Trophoblast cell (in vitro differentiated cells and primary cell): ENCODE data around the gene CD200.

ENCODE experiments used
- DNase-seq, 2 donors: peaks; one replicate each; pipeline ENCODE4 v3.0.0-alpha.2; 2016
- H2AFZ ChIP-seq: 2 replicates; pipeline ENCODE4 v1.6.1; 2013; ENCODE audit warnings: low read length, moderate library complexity, mild to moderate bottlenecking; ENCODE audit not compliant: insufficient read depth, poor library complexity
- H2AK5ac ChIP-seq: 2 replicates; pipeline ENCODE4 v1.6.1; 2013; ENCODE audit warnings: mild to moderate bottlenecking, low read length
- H2BK120ac ChIP-seq: 2 replicates; pipeline ENCODE4 v1.6.1; 2013; ENCODE audit warnings: low read length, mild to moderate bottlenecking, moderate library complexity; ENCODE audit not compliant: insufficient read depth, poor library complexity
- H2BK12ac ChIP-seq: 2 replicates; pipeline ENCODE4 v1.6.1; 2013; ENCODE audit warnings: mild to moderate bottlenecking, low read length, moderate library complexity
- H2BK5ac ChIP-seq: 2 replicates; pipeline ENCODE4 v1.6.1; 2013; ENCODE audit warnings: low read length, low read depth, moderate library complexity, mild to moderate bottlenecking; ENCODE audit not compliant: poor library complexity
- H3K14ac ChIP-seq: 2 replicates; pipeline ENCODE4 v1.6.1; 2013; ENCODE audit warnings: mild to moderate bottlenecking, low read length
- H3K18ac ChIP-seq: 2 replicates; pipeline ENCODE4 v1.6.1; 2013; ENCODE audit warnings: mild to moderate bottlenecking, low read length
- H3K23ac ChIP-seq: 2 replicates; pipeline ENCODE4 v1.6.1; 2013; ENCODE audit warnings: low read length
- H3K27ac ChIP-seq: 2 replicates; pipeline ENCODE4 v1.5.1; 2013; ENCODE audit warnings: low read depth, mild to moderate bottlenecking, inconsistent platforms, low read length, moderate library complexity
- H3K27me3 ChIP-seq: 2 replicates; pipeline ENCODE4 v1.6.1; 2013; ENCODE audit warnings: inconsistent platforms, mild to moderate bottlenecking, low read length, moderate library complexity; ENCODE audit not compliant: insufficient read depth
- H3K36me3 ChIP-seq, 2 experiments: 1 replicate in 1 of 2; 2 replicates in 1 of 2; pipeline ENCODE4 v1.6.1; 2013; ENCODE audit warnings: low read length in 2 of 2, mild to moderate bottlenecking in 2 of 2, moderate library complexity in 1 of 2; ENCODE audit not compliant: insufficient read depth in 2 of 2, control insufficient read depth in 1 of 2
- H3K4ac ChIP-seq: 2 replicates; pipeline ENCODE4 v1.6.1; 2013; ENCODE audit warnings: low read depth, mild to moderate bottlenecking, low read length, moderate library complexity
- H3K4me1 ChIP-seq, 2 experiments: 1 replicate in 1 of 2; 2 replicates in 1 of 2; pipeline ENCODE4 v1.6.1; 2013; ENCODE audit warnings: low read length in 2 of 2, mild to moderate bottlenecking in 2 of 2, moderate library complexity in 1 of 2; ENCODE audit not compliant: insufficient read depth in 2 of 2, control insufficient read depth in 1 of 2
- H3K4me2 ChIP-seq: 2 replicates; pipeline ENCODE4 v1.6.1; 2013; ENCODE audit warnings: inconsistent platforms, mild to moderate bottlenecking, low read length, moderate library complexity
- H3K4me3 ChIP-seq: 2 replicates; pipeline ENCODE4 v1.5.1; 2013; ENCODE audit warnings: mild to moderate bottlenecking, low read depth, low read length, inconsistent platforms
- H3K79me1 ChIP-seq: one replicate; pipeline ENCODE4 v1.6.1; 2013; ENCODE audit warnings: low read length
- H3K79me2 ChIP-seq: 2 replicates; pipeline ENCODE4 v1.6.1; 2013; ENCODE audit warnings: low read length, mild to moderate bottlenecking; ENCODE audit not compliant: control insufficient read depth, insufficient read depth, poor library complexity
- H3K9ac ChIP-seq: 2 replicates; pipeline ENCODE4 v1.6.1; 2013; ENCODE audit warnings: mild to moderate bottlenecking, low read length
- H3K9me3 ChIP-seq: 2 replicates; pipeline ENCODE4 v1.6.1; 2013; ENCODE audit warnings: low read depth, mild to moderate bottlenecking, control low read depth, inconsistent platforms, low read length; ENCODE audit not compliant: insufficient read depth
- H4K12ac ChIP-seq: 2 replicates; pipeline ENCODE4 v1.6.1; 2013; ENCODE audit warnings: low read depth, mild to moderate bottlenecking, low read length, moderate library complexity
- H4K8ac ChIP-seq: 2 replicates; pipeline ENCODE4 v1.6.1; 2013; ENCODE audit warnings: low read depth, mild to moderate bottlenecking, low read length, moderate library complexity
- H4K91ac ChIP-seq: one replicate; pipeline ENCODE4 v1.6.1; 2013; ENCODE audit warnings: low read depth, mild to moderate bottlenecking, low read length, moderate library complexity
- WGBS: extraction: QIAGEN DNeasy Blood & Tissue Kit; methylation state at CpG from one replicate; pipeline ENCODE4 v1.1.7; 2013; ENCODE audit warnings: missing lambda C conversion rate; ENCODE audit not compliant: insufficient read length, insufficient coverage; ENCODE audit errors: extremely low coverage; 5-methylcytosine and 5-hydroxymethylcytosine counted together

The CD200 gene

DNA sequence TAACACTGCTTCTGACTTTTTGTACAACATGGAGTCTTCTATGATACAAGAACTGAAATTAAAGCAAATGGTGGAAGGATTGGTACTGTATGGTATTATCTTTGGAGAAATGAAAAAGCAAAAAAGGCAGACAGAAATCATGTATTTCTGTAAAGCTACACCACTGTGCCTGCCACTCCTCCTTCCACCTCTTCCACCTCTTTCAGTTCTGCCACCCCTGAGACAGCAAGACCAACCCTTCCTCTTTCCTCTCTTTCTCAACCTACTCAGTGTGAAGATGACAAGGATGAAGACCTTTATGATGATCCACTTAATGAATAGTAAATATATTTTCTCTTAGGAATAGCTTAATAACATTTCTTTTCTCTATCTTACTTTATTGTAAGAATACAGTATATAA lies 57.0 kb downstream of the CD200 start:
- peaks cover 13% of the 10 kb centered on the region for H3K79me1 ChIP-seq
- H2BK120ac ChIP-seq = no peak overlapping the region
- H2AK5ac ChIP-seq = no peak overlapping the region
- no peak overlapping the region for H3K4ac ChIP-seq
- H3K14ac ChIP-seq = no peak overlapping the region
- H3K18ac ChIP-seq = no peak overlapping the region
- H4K12ac ChIP-seq = no peak overlapping the region
- H3K4me1 ChIP-seq = peaks cover 5 to 6% of the 10 kb centered on the region in 2 experiments
- H2AFZ ChIP-seq = no peak overlapping the region
- no peak overlapping the region for H3K23ac ChIP-seq
- H3K9ac ChIP-seq = no peak overlapping the region
- peak overlapping the region; percentile 91 for H2BK12ac ChIP-seq
- H3K27ac ChIP-seq = no peak overlapping the region
- no peak overlapping the region for H4K91ac ChIP-seq
- no peak overlapping the region for H4K8ac ChIP-seq
- H3K27me3 ChIP-seq = no peaks in the 10 kb centered on the region
- H3K4me3 ChIP-seq = no peak overlapping the region
- H3K9me3 ChIP-seq = no peaks in the 10 kb centered on the region
- no peak for DNase-seq
- no peak overlapping the region for H3K4me2 ChIP-seq
- H3K79me2 ChIP-seq = peaks cover 1% of the 10 kb centered on the region
- no peak overlapping the region for H2BK5ac ChIP-seq
- H3K36me3 ChIP-seq = no peaks in the 10 kb centered on the region

GRCh38 chr3:112390783-112391641 lies 58.1 kb downstream of the CD200 start:
- H3K4me1 ChIP-seq = peaks cover 5 to 8% of the 10 kb centered on the region in 2 experiments
- H4K91ac ChIP-seq = peak overlapping the region; percentile 52
- no CpG with 5 or more reads among the region's 4 CpGs for WGBS
- no peak overlapping the region for H4K12ac ChIP-seq
- no peak overlapping the region for H2AK5ac ChIP-seq
- H3K9me3 ChIP-seq = no peaks in the 10 kb centered on the region
- H3K4me2 ChIP-seq = no peak overlapping the region
- peak overlapping the region; percentile 58 for H3K18ac ChIP-seq
- no peak overlapping the region for H3K9ac ChIP-seq
- peak overlapping the region; percentile 59 for H4K8ac ChIP-seq
- H3K27me3 ChIP-seq = no peaks in the 10 kb centered on the region
- H3K4me3 ChIP-seq = no peak overlapping the region
- peaks cover 16% of the 10 kb centered on the region for H3K79me1 ChIP-seq
- no peak overlapping the region for H2AFZ ChIP-seq
- no peak overlapping the region for H3K23ac ChIP-seq
- H2BK12ac ChIP-seq = peak overlapping the region; percentile 89
- H2BK5ac ChIP-seq = peak overlapping the region; percentile 91
- H3K79me2 ChIP-seq = peaks cover 1% of the 10 kb centered on the region
- H2BK120ac ChIP-seq = peak overlapping the region; percentile 87
- DNase-seq = peak; percentile 40 to 78
- peak overlapping the region; percentile 85 for H3K27ac ChIP-seq
- H3K4ac ChIP-seq = no peak overlapping the region
- no peaks in the 10 kb centered on the region for H3K36me3 ChIP-seq
- H3K14ac ChIP-seq = peak overlapping the region; percentile 22

DNA sequence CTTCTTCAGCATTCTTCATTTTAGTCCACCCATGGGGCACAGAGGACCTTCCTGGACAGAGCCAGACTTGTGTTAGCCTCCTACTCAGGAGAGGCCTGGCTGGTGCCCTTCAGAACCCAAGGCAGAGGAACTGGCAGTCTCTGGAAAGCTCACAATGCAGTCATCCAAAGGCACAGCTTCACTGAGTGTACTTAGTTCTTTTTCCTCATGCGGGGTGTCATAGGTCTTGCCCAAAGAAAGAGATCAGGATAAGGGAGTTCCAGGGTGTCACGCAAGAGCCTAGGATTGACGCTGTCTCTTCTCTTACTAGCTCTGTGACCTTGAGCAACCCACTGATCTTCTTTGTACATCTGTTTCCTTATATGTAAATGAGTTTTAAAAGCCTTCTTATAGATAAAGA lies 58.7 kb downstream of the CD200 start:
- peak overlapping the region; percentile 22 for H3K14ac ChIP-seq
- H3K4ac ChIP-seq = no peak overlapping the region
- peaks cover 5 to 8% of the 10 kb centered on the region in 2 experiments for H3K4me1 ChIP-seq
- no peaks in the 10 kb centered on the region for H3K36me3 ChIP-seq
- peak overlapping the region; percentile 87 for H2BK120ac ChIP-seq
- peak; percentile 21 to 56 for DNase-seq
- peak overlapping the region; percentile 52 for H4K91ac ChIP-seq
- peak overlapping the region; percentile 85 for H3K27ac ChIP-seq
- no peak overlapping the region for H2AK5ac ChIP-seq
- H3K79me1 ChIP-seq = peaks cover 16% of the 10 kb centered on the region
- no peaks in the 10 kb centered on the region for H3K27me3 ChIP-seq
- H3K9me3 ChIP-seq = no peaks in the 10 kb centered on the region
- H4K12ac ChIP-seq = no peak overlapping the region
- H4K8ac ChIP-seq = peak overlapping the region; percentile 59
- H3K4me3 ChIP-seq = no peak overlapping the region
- H3K9ac ChIP-seq = no peak overlapping the region
- no CpG with 5 or more reads among the region's 3 CpGs for WGBS
- H3K18ac ChIP-seq = peak overlapping the region; percentile 58
- no peak overlapping the region for H2AFZ ChIP-seq
- H3K79me2 ChIP-seq = peaks cover 1% of the 10 kb centered on the region
- no peak overlapping the region for H3K23ac ChIP-seq
- peak overlapping the region; percentile 89 for H2BK12ac ChIP-seq
- H3K4me2 ChIP-seq = no peak overlapping the region
- peak overlapping the region; percentile 91 for H2BK5ac ChIP-seq

DNA sequence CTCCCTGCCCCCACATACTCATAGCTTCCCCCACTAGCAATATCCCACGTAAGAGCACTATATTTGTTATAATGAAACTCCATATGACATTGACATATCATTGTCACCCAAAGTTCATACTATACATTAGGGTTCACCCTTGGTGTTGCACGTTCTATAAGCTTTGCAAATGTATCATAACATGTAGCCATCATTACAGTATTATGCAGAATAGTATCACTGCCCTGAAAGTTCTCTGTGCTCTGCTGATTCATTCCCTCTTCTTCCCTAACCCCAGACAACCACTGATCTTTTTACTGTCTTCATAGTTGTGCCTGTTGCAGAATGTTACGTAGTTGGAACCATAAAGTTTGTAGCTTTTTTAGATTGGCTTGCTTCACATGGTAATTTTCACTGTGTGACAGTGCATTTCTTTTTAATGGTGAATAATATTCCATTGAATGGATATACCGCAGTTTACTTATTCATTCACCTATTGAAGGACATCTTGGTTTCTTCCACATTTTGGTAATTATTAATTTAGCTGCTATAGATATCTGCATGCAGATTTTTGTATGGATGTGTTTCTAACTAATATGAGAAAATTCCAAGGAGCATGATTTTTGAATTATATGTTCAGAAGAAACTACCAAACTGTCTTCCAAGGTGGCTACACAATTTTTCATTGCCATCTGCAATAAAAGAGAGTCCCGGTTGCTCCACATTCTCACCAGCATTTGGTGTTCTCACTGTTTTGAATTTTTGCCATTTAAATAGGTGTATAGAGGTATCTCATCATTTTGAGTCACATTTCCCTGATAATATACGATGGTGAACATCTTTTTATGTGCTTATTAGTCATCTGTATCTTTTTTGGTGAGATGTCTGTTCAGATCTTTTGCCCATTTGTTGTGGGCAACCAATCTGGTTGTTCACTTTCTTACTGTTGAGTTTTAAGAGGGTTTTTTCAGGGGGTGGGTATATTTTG lies 59.7 kb downstream of the CD200 start:
- H4K91ac ChIP-seq = no peak overlapping the region
- no peak overlapping the region for H3K4me2 ChIP-seq
- H4K12ac ChIP-seq = no peak overlapping the region
- no peak overlapping the region for H3K23ac ChIP-seq
- H2AFZ ChIP-seq = no peak overlapping the region
- H4K8ac ChIP-seq = no peak overlapping the region
- no peak overlapping the region for H3K18ac ChIP-seq
- no peak overlapping the region for H3K9ac ChIP-seq
- no peak overlapping the region for H3K27ac ChIP-seq
- H2BK12ac ChIP-seq = no peak overlapping the region
- no peak overlapping the region for H2BK5ac ChIP-seq
- no peak overlapping the region for H2BK120ac ChIP-seq
- H3K79me2 ChIP-seq = peaks cover 1% of the 10 kb centered on the region
- H3K4ac ChIP-seq = no peak overlapping the region
- no CpG with 5 or more reads among the region's 6 CpGs for WGBS
- DNase-seq = peak in 1 of 2 donors; percentile 57
- no peaks in the 10 kb centered on the region for H3K36me3 ChIP-seq
- peaks cover 5 to 8% of the 10 kb centered on the region in 2 experiments for H3K4me1 ChIP-seq
- no peak overlapping the region for H3K4me3 ChIP-seq
- H2AK5ac ChIP-seq = no peak overlapping the region
- H3K79me1 ChIP-seq = peaks cover 16% of the 10 kb centered on the region
- H3K14ac ChIP-seq = no peak overlapping the region
- H3K9me3 ChIP-seq = no peaks in the 10 kb centered on the region
- no peaks in the 10 kb centered on the region for H3K27me3 ChIP-seq
